22Rv1 (cell line): ENCODE results near the gene SART1.

Source experiments
- ZFX ChIP-seq: fragments of 450-650 bp; IDR thresholded peaks from 2 replicates; pipeline ENCODE4 v1.6.1; 2017; ENCODE audit warnings: antibody characterized with exemption, borderline replicate concordance
- TF ChIP-seq, protein P1 (sequence below): fragments of 450-650 bp; IDR thresholded peaks from 2 replicates; pipeline ENCODE4 v1.5.1; 2017; ENCODE audit warnings: mild to moderate bottlenecking

DNA sequence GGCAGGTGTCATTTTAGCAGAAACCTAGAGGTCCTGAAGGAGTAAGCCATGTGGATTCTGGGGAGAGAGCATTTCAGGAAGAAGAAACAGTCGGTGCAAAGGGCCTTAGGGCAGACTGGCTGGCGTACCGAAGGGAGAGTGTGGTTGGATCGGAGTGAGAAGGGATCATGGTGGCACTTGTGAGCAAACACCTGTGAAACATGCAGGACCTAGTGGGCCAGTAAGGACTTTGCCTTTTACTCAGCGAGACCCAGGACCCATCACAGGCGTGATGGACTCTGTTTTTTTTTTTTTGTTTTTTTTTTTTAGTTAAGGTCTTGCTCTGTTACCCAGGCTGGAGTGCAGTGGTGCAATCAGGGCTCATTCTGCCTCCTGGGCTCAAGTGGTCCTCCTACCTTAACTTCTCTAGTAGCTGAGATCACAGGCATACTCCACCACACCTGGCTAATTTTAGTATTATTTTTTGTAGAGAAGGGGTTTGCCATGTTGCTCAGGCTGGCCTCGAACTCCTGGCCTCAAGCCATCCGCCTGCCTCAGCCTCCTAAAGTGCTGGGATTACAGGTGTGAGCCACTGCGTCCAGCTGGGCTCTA is 19.7 kb upstream of the SART1 start:
- TF ChIP-seq, protein P1, sequence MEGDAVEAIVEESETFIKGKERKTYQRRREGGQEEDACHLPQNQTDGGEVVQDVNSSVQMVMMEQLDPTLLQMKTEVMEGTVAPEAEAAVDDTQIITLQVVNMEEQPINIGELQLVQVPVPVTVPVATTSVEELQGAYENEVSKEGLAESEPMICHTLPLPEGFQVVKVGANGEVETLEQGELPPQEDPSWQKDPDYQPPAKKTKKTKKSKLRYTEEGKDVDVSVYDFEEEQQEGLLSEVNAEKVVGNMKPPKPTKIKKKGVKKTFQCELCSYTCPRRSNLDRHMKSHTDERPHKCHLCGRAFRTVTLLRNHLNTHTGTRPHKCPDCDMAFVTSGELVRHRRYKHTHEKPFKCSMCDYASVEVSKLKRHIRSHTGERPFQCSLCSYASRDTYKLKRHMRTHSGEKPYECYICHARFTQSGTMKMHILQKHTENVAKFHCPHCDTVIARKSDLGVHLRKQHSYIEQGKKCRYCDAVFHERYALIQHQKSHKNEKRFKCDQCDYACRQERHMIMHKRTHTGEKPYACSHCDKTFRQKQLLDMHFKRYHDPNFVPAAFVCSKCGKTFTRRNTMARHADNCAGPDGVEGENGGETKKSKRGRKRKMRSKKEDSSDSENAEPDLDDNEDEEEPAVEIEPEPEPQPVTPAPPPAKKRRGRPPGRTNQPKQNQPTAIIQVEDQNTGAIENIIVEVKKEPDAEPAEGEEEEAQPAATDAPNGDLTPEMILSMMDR: no peak
- TF ChIP-seq ZFX: no peak
